ENCODE results near the gene BICDL1. TPM values are rescaled to one million over a fixed set of nuclear protein-coding genes. Genes with fewer than 3 reads are reported as not detected.

The BICDL1 gene
- polyA plus RNA-seq, 4 donors = 1.4 to 39.9 (median 31.7) TPM

DNA sequence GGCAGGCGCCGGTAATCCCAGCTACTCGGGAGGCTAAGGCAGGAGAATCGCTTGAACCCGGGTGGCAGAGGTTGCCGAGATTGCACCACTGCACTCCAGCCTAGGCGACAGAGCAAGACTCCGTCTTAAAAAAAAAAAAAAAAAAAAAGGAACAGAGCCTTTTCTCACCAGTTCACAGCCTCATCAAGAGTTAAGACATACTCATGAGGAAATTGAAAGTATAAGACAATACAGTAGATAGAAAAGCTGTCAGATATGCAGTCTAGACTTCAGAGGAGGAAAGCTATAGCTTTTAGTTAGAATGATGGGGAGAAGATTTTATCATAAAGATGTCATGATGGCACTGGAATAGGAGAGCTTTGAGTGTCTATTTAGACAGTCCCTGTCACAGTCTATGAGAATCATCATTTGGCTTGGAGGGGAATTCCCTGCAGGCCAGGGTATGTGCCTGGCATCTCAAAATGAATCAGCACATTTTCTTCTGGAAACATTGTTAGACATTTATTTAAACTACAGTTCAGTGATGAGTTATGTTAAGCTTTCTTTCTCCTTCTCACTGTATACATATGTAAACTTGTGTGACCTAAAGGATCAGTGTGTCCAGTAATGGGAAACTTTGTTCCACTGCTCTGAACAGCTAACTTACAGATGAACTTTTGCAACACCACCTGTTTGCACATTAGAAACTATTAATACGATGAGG, 130.4 kb downstream of the BICDL1 start:
- no peak for DNase-seq (ENCODE audit: low read depth in 4 of 4, low spot score in 3 of 4)

DNA sequence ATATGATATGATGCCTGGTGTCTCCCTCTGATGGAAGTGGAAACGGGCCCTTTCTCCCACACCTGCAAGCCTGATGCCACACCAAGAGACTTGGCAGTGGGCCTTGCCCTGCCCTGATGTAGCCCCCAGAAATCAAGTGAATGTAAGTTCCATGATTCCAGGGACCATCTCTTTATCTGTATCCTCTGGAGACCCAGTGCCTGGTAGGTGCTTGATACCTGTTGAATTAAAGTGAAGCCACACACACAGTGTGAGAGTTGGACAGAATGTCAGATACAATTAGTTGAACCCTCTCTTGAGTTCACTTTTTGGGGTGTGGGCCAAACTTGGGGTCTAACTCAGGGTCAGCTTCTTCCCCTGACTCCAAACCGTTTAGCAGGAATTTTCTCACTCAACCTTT, 132.3 kb downstream of the BICDL1 start:
- DNase-seq (ENCODE audit: low read depth in 4 of 4, low spot score in 3 of 4) = no peak

DNA sequence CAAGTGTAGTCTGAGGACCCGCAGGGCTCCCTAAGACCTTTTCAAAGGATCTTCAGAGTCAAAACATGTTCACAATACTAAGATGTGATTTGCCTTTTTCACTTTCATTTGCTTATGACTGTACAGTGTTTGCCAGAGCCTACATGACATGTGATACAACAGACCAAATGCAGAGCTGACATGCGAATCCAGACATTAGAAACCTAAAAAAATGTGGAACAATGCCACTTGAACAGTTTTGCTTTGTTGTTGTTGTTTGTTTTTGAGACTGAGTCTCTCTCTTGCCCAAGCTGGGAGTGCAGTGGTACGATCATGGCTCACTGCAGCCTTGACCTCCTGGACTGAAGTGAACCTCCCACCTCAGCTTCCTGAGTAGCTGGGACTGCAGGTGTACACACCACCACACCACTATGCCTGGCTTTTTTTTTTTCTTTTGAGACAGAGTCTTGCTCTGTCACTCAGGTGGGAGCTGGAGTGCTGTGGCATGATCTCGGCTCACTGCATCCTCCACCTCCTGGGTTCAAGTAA, 132.8 kb downstream of the BICDL1 start:
- DNase-seq (ENCODE audit: low read depth in 4 of 4, low spot score in 3 of 4) = no peak

DNA sequence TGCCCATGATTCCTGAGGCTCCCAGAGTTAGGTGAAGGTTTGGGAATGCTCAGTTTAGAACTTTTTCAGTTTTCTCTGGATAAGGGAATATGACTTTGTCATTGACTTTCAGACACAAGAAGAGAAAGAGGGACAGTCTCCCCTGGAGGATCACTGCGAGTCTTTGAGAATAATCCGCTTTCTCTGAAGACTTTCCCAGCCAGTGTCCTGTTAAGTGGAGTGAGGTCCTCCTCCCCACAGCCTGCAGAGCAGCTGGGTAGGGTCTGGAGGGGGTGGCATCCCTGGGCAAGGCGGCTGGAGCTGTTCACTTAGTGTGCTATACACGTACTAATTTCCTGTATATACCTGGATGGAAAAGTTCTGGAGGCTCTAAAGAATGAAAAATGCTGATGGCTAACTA, 136.0 kb downstream of the BICDL1 start:
- DNase-seq (ENCODE audit: low read depth in 4 of 4, low spot score in 3 of 4) = no peak

DNA sequence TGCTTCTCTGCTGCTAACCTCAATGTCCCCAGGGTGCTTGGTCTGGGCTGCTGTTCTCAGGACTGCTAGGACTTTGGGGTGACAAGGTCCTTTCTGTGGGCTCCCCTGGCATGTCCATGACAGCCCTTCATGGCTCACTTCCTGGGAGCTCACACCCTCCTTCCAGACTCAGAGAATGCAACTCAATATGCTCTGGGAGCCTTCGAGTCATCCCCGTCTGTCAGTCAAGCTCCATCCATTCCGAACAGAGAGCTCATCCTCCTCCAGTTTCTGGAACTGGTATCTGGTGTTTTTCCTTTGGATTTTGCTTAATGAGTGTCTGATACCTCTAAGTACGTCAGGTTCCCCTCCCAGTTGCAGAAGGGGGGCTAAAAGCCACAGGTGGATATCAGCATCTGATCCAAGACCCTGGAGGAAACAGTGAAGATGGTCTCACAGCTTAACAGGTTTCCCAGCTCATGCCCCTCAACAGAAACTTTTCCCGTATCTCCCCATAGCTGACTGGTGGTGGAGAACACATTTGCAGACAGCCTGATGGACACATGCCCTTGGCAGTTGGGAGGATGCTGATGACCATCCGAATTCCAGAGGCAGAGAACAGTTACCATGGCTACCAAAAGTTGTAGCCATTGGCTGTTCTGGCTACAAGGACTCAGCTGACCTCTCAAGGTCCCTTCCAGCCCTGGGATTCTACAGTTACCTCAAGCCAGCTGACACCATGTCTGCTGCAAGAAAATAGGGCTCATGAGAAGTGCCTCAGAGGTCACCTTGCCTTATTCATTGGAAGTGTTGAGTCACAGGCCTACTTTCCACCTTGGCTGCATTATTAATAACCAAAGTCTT, 137.0 kb downstream of the BICDL1 start:
- no peak for DNase-seq (ENCODE audit: low read depth in 4 of 4, low spot score in 3 of 4)

DNA sequence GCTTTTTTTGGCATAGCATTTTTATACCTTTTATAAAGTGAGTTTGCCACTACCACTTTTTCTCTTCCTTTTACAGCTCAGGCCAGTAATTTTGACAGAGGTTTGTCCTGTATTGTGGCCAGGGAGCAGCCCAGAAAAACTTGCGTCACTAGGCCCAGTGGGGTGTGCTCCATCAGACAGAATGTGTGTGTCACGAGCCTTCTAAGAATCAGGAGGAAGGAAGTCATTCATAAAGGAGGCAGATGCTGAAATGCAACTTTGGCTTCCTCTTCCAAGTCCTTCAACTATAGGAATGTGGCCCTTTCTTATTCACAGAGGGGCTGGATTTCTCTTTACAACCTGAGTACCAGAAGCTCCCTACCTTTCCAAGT, 137.6 kb downstream of the BICDL1 start:
- no peak for DNase-seq (ENCODE audit: low read depth in 4 of 4, low spot score in 3 of 4)

DNA sequence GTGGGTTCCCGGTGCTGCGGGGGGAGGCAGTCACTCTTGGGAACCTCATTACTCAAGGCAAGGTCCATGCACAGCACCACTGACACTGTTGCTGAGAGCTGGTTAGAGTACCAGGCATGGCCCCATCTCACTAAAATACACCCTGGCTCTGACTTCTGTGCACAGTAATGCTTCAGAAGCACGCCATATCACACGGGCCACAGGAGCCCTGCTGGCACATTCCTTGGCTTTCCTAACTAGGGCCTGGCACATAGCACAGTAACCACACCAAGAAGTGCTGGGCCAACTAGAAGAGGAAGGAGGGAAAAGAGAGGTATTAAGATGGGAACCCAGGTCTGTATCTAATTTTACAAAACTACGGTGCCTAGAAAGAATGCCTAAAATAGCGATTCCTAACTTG, 141.0 kb downstream of the BICDL1 start:
- no peak for DNase-seq (ENCODE audit: low read depth in 4 of 4, low spot score in 3 of 4)

DNA sequence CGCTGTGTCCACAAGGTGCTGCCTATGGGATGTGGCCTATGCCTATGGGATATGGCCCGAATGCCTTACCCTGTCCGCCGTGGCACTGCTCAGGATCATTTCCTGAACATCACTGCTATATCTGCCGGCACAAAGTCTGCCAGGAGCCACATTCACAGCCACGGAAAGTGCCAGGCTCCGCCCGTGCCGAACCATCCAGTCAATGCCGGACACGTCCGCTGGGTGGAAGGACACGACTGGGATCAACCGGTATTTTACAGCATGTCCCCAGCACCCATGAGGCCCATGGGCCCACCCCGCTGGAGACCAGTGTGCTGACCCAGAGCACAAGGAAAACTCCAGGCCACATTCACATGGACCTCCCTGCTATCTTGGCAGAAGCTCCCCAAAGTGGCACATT, 142.1 kb downstream of the BICDL1 start:
- no peak for DNase-seq (ENCODE audit: low read depth in 4 of 4, low spot score in 3 of 4)

DNA sequence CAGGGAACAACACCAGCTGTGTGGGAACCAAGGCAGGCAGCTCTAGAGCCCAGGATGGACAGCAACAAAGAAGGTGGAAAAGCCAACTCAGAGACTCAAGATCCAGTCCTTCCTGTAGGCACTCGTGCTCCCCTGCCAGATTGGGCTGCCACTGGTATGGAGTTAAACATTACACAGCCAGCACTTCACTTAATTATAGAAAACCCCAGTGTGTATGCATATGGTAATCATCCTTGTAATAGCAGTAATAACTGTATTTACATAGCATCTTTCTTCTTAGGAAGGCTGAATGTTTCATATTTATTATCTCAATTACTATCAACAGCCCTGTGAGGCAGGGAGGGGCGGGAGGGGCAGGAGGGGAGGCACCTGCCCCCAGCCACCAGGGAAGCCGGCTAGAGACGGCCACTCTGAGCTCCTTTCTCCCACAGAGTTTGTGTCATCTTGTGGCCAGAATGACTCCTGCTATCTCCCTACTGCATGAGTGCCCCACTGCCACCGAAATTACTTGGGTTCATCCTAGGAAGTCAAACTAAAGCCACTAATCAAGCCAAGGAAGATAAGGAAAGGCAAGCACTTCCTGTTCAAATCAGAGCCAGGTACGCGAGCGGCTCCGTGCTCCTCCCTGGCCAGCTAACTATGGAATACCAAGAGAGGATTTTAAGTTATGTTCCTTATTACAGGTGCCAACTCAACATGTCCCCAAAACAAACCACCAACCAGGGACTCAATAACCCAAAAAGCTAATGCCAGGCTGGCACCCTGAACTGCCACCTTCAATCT, 143.2 kb downstream of the BICDL1 start:
- DNase-seq (ENCODE audit: low read depth in 4 of 4, low spot score in 3 of 4) = no peak

DNA sequence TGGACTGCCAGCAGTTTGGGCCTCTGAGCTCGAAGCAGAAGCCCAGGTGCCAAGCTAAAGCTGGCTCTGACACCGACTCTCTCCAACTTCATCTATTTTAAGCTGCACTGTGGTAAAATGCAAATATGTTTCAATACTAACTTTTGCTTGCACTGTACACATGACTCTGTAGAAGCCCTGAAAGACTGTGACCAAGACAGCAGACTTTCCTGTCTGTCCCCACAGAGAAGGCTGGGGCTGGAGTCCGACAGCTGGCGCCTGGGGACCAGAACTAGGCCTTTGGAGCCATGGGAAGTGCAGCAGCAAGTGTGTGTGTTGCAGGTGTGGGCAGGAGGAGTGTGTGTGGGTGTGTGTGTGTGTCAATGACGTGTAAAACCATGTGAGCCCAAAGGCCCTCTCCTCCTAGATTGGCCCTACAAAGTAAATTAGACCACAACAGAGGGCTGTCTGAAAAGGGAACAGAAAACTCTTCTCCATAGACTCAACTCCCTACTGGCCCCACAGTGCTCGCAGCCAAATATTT, 143.9 kb downstream of the BICDL1 start:
- no peak for DNase-seq (ENCODE audit: low read depth in 4 of 4, low spot score in 3 of 4)

DNA sequence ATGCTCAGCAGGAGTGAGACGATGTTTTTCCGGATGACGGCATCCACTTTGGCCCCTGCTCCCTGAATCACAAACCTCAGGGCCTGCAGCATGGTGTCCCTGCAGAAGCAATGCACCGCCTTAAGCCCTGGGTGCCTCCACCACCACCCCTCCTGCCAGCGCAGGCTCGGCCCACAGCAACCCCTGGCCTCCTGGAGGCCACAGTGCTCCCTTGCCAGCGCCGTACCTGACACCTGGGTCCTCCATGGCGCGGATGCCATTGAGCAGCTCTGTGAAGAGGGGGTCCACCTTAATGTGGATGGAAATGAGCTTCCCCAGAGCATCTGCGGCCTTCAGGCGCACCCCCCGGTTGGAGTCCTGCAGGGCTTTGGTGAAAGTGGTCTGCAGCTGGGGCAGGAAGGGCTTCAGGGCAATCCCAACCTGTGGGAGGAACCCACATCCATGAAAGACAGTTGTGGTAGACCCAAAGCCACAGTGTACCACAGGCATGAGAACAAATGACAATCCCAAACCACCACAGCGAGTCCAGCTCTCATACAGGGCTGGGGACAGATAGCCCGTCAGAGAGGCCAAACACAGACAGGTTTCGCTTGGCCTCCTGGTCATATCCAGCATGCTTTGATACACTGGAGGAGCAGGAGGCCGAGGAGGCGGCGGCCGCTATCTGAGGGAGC, 145.4 kb downstream of the BICDL1 start:
- DNase-seq (ENCODE audit: low read depth in 4 of 4, low spot score in 3 of 4) = no peak

DNA sequence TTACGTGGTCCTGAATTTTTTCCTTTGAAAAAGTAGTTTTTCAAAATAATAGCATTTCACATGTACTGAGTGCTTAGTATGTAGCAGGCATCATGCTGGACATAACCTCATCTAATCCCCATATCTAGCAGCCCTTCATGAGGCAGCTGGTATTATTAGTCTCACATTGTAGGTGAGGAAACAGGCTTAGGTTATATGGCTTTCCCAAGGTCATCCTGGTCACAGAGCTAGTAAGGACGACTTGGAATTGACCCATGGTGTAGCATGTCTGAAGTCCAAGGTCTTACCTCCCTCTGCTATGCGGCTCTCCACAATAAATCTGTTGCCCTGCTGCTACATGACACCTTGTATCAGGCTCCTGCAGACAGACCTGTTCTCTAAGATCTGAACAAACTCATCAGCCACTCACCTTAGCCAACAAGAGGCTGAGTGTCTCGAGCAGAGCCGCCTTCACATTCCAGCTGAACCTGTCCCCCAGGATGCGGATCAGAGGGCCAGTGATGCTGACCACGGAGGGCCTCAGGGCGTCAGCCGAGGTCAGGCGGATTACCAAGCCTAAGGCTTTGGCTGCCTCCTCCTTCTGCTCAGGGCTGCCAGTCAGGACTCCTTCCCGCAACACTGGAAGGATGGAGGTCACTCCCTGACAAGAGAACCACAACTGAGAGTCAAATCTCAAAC, 147.2 kb downstream of the BICDL1 start:
- no peak for DNase-seq (ENCODE audit: low read depth in 4 of 4, low spot score in 3 of 4)

DNA sequence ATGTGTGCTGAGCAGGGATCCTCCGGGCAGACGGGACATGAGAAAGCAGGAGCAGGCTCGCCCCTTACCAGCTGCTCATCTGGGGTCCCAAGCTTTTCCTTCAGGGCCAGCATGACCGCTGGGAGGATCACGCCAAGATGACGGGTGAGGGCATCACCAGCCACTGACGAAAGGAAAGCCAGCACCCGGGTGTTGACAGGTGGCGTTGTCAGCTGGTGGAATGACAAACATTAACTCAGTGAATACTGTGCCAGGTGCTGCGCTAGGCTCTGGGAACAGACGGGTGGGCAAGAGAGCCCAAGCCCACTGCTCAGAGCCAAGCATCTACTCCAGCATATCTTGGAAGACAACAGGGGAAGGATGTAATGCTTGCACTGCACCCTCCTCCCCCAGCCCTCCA, 148.8 kb downstream of the BICDL1 start:
- no peak for DNase-seq (ENCODE audit: low read depth in 4 of 4, low spot score in 3 of 4)

DNA sequence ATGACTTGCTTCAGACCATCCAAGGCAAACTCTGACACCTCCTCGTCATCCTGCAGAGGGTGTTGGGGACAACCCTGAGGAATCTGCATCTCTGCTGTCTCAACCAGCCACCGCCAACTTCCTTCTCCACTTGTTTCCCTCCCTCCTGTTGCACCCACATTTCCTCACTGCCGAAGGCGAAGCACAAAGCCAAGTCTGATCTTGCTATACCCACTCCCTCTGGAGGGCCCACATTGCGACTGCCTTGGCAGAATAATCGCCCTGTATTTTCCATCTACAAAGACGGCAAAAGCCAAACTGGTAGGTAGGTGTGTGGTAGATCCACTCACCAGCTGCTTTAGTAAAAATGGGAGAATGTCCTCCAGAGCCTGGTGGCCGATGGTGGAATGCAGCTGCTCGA, 149.3 kb downstream of the BICDL1 start:
- DNase-seq (ENCODE audit: low read depth in 4 of 4, low spot score in 3 of 4) = no peak

DNA sequence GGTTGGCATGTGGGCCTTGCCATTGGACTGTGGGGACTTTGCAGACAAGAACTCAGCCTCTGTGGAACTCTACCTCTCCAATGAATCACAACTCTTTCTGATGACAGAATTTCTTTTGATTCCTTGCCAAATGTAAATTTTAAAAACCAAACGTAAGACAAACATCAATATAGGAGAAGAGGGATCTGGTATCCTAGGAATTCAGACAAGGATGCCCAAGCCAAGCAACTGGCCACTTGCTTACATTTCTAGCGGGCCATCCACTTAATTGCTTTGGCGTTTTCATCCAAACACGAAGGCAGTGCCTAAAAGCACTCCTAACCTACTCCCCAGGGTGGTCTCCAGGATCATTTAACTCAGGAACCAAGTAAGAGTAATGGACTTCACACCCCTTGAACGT, 150.9 kb downstream of the BICDL1 start:
- DNase-seq (ENCODE audit: low read depth in 4 of 4, low spot score in 3 of 4) = no peak

DNA sequence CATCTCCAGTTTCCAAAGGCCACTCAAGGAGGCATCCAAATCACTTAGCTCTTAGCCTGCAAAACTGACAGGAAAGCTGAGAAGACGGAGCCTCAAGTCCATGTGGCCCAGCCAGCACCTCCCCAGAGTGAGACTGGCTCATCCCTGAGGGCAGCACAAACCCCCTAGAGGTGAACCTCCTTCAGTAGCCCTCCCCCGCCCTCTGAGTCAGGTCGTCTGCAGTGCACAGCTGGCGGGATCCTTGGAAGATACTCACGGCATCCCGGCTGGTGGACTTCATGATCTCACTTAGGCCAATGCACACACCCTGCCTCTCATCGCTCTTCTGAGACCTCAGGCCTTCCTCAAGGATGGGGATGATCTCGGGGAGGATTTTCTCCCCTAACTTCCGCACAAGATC, 151.6 kb downstream of the BICDL1 start:
- no peak for DNase-seq (ENCODE audit: low read depth in 4 of 4, low spot score in 3 of 4)

DNA sequence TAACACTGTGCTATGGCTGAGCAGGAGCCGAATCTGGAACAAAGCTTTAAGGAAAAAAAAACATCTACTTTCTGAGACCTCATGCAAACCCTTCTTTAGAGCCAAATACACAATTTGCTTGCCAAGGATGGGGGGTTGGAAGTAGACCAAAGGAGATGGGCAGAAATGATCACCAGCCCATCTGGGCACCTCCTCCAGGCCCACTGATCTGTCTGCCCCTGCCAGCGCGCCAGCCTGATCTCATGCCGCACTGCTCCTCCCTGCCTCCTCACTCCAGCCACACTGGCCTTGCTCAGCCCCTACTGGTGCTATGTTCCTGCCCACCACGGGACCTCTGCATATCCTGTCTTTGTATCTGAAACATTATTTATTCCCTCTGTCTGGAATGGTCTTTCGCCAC, 152.3 kb downstream of the BICDL1 start:
- DNase-seq (ENCODE audit: low read depth in 4 of 4, low spot score in 3 of 4) = no peak

DNA sequence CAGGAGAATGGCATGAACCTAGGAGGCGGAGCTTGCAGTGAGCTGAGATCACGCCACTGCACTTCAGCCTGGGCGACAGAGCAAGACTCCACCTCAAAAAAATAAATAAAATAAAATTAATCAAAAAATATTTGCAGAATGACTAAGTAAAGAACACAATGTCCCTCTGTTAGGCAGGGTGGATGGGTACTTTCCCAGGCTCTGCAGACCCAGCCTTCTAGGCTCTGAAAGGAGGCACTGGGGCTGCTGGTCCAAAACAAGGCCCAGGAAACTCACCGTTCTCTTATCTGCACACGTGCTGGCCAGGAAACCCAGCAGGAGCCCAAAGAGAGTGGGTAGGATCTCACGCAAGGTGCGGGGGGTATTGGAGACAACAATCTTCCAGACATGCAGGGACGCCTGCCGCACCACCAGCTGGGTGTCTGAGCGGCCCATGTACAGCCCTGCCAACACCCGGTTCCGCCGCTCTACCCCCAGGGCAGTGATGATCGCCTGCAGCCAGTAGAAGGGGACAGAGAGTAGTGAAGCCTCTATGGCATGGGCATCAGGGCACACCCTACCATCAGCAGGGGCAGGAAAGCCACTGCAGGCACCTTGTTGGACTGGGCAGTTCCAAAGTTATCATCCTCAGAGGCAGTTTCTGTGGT, 153.3 kb downstream of the BICDL1 start:
- no peak for DNase-seq (ENCODE audit: low read depth in 4 of 4, low spot score in 3 of 4)
